ENCODE results near the gene CLTCL1.

CLTCL1 gene

DNA sequence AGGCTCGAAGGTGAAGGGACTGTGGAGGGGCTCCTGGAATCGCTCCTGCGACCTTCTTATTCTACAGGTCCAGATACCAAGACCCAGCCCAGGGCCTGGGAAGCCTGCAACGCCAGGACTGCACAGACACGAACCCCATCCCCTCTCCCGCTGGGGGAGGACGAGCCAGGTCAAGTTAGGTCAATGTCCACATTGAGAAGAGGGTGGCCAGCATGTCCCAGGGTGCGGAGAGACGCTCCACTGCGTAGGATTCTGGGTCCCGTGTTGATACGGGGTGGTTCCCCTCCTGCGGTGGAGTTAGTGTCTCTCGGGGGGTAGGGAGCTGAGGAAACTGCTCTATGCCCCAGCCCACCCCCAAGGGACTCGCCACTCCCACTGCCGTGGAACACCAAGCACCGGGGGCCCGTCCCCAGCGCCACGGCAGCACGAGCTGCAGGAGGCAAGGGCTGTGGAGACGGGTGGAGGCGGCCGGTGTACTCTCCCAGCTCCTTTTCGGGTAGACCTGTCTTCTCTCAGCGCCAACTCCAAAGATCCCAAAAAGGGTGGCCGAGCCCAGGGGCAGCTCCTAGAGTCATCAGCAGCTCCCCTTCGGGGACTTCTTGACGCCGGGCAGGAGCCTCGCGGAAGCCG lies 143.0 kb downstream of the CLTCL1 start:
- no peak for FAIRE-seq

DNA sequence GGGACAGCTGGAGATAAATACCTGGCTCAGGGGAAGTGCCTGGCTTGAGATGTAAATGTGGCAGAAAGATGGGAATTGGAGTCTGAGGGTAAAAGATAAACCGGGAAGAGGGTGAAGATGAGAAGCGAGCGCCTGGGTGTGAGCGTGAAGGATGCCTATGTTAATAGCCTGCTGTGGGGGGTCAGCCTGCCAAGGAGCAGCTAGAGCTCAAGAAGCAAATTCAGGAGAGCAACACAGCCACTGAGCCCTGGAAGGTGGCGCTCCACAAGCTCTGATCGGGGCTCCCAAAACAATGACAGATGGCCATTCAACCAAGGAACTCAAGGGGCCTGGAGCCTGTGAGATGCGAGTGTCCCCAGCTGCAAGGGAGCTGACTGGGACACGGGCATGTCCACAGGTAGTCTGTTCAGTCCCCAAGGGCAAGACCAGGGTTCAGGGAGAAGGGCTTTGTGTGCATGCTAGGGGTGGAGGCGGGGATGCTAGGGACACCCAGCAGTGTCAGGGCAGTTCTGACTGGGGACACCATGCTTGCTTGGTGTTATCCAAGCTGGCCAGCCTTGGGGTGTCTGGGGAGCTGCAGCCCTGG lies 144.2 kb downstream of the CLTCL1 start:
- no peak for FAIRE-seq

DNA sequence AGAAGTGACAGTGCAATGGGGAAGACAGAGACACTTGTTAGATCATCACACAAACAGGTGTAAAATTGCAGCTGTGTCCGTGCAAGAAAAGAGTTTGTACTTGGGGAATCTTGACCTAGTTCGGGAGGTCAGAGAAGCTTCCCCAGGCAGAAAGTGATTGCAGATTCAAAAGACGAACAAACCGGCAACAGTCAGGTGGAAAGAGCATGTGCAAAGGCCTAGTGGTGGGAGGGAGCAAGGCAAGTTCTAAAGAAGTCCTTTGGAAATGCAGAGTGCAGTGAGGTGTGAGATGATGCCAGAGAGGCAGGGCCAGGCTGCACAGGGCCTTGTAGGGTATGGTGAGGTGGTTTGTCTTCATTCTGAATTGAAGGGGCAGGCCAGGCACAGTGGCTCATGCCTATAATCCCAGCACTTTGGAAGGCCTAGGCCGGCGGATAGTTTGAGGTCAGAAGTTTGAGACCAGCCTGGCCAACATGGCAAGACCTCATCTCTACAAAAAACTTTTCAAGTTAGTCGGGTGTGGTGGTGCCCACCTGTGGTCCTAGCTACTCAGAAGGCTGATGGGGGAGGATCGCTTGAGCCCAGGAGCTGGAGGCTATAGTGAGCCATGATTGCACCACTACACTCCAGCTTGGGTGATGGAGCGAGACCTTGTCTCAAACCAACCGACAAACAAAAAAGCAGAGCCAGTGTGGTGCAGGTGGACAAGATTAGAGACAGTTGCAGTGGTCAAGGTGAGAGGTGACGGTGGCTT lies 145.1 kb downstream of the CLTCL1 start:
- FAIRE-seq, result no peak

DNA sequence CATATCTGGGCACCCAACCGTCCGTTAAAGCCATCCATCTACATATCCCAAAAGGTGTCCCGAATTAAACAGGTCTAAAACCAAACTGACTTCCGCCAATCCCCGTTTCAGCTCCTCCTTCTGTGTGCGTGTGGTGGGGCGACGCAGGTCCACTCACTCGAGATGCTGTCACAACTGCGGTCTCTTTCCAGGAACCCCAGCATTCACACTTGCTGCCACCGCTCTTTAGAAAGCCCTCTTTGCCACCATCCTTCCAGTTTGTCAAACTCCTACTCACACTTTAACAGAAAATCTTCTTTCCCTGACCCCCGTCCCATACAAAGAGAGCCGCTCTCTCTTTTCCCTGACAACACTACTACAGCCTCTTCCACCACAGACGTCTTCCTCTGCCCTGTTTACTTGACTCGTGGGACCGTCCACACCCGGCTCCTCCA lies 147.5 kb downstream of the CLTCL1 start:
- FAIRE-seq, result no peak

GRCh38 chr22:19143212-19143611 lies 148.3 kb downstream of the CLTCL1 start:
- no peak for FAIRE-seq

DNA sequence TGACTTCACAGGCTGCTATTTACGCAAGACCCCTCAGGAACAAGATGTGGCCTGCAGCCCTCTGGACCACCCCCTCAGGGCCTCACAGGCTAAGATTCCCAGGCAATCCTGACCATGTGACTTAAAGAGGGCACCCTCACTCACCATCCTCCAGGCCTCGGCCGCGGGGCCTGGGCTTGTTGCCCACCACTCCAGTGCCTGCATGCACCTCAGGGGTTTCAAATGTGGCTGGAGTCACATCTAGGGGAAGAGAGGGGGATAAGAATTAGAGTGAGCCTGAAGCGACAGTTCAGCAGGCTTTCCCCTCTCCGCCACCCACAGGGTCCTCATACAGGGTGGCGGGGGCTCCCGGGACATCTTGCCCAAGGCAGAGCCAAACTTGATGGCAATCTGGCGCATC lies 149.1 kb downstream of the CLTCL1 start:
- FAIRE-seq, result no peak

DNA sequence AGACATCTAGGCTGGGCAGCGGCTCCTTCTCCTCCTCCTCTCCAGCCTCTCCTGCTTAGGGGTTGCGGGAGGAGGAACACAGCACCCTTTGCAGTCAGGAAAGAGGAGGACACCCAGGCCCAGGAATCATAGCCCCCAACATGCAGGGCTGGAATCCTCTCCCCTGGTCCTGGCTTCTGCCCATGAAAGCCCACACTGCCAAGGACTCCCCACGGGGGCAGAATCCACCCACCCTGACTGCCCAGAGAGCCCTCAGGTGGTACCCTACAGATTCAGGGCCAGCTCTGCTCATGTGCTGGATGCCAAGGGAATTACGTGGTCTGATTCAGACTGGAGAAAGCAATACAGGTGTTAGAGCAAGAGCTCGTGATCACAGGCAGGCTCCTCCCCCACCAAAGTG lies 151.5 kb downstream of the CLTCL1 start:
- no peak for FAIRE-seq

- FAIRE-seq, result no peak
Measured at GRCh38 chr22:19139001-19139356, 152.5 kb downstream of the CLTCL1 start.

- no peak for FAIRE-seq
Measured at GRCh38 chr22:19138217-19139000, 153.1 kb downstream of the CLTCL1 start.

- FAIRE-seq, result no peak
Measured at GRCh38 chr22:19137384-19138216, 153.9 kb downstream of the CLTCL1 start.

GRCh38 chr22:19136915-19137314 lies 154.6 kb downstream of the CLTCL1 start:
- no peak for FAIRE-seq

DNA sequence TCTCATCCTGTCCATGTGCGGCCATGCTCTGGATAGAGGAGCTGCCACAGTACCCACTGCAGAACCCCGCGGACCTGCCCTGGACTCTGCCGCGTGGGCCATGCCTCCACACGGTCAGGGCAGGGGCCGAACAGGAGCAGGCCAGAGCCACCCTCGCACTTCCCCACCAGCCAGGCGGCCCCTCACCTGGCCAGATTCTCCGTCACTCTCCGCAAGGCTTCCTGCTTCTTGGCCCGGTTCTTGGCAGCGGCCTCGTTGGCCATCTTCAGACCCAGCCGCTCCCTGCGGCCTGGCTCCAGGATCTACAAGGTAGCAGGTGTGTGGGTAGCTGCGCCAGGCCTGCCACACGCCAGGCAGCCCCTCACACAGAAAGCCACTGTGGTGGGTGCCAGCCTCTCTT lies 156.6 kb downstream of the CLTCL1 start:
- FAIRE-seq, result no peak

GRCh38 chr22:19134176-19134831 lies 157.2 kb downstream of the CLTCL1 start:
- no peak for FAIRE-seq

DNA sequence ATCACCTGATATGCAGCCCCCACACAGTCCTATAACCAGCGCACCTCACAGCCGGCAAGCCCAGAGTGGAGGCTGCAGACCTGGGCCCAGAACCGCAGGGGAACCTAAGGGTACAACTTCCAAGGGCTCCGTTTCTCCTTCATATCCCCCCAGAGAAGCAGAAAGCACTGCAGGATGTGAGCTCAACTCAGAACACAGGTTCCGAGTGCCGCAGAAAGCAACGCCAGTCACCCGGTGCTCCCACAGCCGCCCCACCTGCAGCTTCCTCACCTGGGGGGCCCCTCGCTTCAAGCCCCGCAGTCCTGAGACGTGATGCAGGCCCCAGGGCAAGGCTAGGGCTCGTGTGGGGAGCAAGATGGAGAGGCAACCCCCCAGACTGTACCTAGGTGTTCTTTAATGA lies 158.0 kb downstream of the CLTCL1 start:
- no peak for FAIRE-seq

GRCh38 chr22:19132693-19133400 lies 158.7 kb downstream of the CLTCL1 start:
- no peak for FAIRE-seq

DNA sequence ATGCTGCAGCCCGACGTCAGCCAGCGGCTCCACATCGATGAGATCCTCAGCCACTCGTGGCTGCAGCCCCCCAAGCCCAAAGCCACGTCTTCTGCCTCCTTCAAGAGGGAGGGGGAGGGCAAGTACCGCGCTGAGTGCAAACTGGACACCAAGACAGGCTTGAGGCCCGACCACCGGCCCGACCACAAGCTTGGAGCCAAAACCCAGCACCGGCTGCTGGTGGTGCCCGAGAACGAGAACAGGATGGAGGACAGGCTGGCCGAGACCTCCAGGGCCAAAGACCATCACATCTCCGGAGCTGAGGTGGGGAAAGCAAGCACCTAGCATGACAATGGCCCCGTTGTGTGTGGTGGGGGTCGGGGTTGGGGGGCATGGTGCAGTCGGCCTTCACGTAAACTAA lies 159.4 kb downstream of the CLTCL1 start:
- no peak for FAIRE-seq

GRCh38 chr22:19131685-19132015 lies 159.9 kb downstream of the CLTCL1 start:
- FAIRE-seq, result no peak

DNA sequence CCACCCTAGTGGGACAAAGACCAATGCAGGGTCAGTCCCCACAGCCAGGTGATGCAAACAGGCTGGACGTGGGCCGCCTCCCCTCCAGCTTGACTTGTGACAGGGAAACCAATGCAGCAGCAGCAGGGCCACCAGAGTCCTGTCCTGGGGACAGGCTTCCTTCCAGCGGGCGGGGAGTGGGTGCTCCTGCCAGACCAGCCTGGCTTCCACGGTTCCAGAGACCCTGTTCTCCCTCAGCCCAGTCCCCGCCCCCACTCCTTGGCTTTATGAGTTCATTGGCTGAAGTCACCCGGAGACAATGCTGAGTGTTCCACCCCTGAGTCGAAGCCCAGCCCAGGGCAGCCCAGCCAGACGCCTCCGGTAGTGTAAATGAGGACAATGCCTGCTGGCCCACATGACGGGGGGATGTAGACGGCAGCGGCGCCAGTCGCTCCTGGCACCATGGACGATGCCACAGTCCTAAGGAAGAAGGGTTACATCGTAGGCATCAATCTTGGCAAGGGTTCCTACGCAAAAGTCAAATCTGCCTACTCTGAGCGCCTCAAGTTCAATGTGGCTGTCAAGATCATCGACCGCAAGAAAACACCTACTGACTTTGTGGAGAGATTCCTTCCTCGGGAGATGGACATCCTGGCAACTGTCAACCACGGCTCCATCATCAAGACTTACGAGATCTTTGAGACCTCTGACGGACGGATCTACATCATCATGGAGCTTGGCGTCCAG lies 160.4 kb downstream of the CLTCL1 start, which contains the start of gene TSSK2:
TSSK2 (plus strand) TSS at position 350 of the 726 bp plus-strand sequence; CDS start at position 442, 92 bp downstream.
- no peak for FAIRE-seq

- FAIRE-seq, result no peak
Measured at GRCh38 chr22:19129871-19130270, 161.6 kb downstream of the CLTCL1 start.
